Right lobe of liver (tissue), 4 donors: ENCODE results near the gene SUPT6H.
"Not testable (repeated sequence)": the region's sequence is repeated elsewhere in the genome, so short reads cannot be mapped to it uniquely, and the experiment has no call there.

ENCODE experiments used
- POLR2A ChIP-seq: fragments of 450-650 bp; IDR thresholded peaks from one replicate; pipeline ENCODE4 v1.6.1; 2017; ENCODE audit warnings: antibody characterized with exemption, mild to moderate bottlenecking
- TF ChIP-seq, protein P1 (sequence below), 4 donors: fragments of 200-600 bp in 3 of 4; fragments of 450-650 bp in 1 of 4; IDR thresholded peaks; one replicate each; pipeline versions ENCODE4 v1.5.1 to v1.8.0; 2016 to 2022; ENCODE audit warnings: antibody characterized with exemption in 4 of 4, mild to moderate bottlenecking in 2 of 4
- donor health status: DM: no; HTN: no; CAD: no.
- donor health status: DM: no; HTN: no; CAD: no.
- donor health status: DM: no; HTN: yes; CAD: no.

DNA sequence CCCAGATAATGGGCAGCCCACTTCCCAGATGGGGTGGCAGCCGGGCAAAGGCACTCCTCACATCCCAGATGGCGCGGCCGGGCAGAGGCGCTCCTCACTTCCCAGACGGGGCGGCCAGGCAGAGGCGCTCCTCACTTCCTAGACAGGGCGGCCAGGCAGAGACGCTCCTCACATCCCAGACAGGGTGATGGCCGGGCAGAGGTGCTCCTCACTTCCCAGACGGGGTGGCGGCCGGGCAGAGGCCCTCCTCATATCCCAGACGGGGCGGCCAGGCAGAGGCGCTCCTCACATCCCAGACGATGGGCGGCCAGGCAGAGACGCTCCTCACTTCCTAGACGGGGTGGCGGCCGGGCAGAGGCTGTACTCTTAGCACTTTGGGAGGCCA, 2.5 kb upstream of the SUPT6H start:
- TF ChIP-seq, protein P1, sequence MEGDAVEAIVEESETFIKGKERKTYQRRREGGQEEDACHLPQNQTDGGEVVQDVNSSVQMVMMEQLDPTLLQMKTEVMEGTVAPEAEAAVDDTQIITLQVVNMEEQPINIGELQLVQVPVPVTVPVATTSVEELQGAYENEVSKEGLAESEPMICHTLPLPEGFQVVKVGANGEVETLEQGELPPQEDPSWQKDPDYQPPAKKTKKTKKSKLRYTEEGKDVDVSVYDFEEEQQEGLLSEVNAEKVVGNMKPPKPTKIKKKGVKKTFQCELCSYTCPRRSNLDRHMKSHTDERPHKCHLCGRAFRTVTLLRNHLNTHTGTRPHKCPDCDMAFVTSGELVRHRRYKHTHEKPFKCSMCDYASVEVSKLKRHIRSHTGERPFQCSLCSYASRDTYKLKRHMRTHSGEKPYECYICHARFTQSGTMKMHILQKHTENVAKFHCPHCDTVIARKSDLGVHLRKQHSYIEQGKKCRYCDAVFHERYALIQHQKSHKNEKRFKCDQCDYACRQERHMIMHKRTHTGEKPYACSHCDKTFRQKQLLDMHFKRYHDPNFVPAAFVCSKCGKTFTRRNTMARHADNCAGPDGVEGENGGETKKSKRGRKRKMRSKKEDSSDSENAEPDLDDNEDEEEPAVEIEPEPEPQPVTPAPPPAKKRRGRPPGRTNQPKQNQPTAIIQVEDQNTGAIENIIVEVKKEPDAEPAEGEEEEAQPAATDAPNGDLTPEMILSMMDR (IDR thresholded peaks at IDR 0.05) = not testable (repeated sequence)
- TF ChIP-seq POLR2A = not testable (repeated sequence)
